ENCODE data around the gene TDRD12.
"Not testable (repeated sequence)": the region's sequence is repeated elsewhere in the genome, so short reads cannot be mapped to it uniquely, and the experiment has no call there.

Gene TDRD12

DNA sequence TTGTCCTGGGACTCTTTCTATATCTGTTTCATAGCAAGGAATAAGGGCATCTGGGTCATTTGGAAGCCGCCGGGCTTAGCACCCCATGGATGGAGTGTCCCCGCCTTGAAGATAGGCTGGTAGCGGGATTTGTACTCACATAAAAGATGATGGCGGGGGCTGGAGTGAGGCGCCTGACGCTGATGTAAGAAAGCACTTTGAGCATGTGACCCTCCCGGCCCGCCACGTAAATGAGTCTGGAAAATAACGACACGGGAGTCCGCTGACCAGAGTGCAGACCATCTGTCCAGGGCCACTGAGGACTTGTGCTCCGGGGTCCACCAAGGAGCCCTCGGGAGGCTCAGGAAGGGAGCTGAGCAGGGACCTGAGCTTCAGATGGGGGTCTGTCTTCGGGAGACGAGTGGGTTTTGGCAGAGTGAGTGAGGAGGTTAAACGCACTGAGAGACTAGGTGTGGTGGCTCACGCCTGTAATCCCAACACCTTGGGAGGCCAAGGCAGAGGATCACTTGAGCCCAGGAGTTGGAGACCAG is 124.2 kb downstream of the TDRD12 start:
- DNase-seq: no peak

DNA sequence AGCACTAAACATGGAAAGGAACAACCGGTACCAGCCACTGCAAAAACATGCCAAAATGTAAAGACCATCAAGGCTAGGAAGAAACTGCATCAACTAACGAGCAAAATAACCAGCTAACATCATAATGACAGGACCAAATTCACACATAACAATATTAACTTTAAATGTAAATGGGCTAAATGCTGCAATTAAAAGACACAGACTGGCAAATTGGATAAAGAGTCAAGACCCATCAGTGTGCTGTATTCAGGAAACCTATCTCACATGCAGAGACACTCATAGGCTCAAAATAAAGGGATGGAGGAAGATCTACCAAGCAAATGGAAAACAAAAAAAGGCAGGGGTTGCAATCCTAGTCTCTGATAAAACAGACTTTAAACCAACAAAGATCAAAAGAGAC is 128.5 kb downstream of the TDRD12 start:
- not testable (repeated sequence) for DNase-seq

DNA sequence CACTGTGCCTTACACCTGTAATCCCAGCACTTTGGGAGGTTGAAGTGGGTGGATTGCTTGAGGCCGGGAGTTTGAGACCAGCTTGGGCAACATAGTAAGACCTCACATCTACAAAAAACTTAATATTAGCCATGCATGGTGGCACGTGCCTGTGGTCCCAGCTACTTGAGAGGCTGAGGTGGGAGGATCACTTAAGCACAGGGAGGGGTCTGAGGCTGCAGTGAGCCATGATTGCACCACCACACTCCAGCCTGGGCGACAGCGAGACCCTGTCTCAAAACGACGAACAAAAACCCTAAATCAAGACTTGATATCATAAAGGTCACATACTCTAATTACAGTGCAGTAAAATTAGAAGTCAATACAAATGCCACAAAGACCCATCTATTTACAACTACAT is 132.6 kb downstream of the TDRD12 start:
- no peak for DNase-seq

DNA sequence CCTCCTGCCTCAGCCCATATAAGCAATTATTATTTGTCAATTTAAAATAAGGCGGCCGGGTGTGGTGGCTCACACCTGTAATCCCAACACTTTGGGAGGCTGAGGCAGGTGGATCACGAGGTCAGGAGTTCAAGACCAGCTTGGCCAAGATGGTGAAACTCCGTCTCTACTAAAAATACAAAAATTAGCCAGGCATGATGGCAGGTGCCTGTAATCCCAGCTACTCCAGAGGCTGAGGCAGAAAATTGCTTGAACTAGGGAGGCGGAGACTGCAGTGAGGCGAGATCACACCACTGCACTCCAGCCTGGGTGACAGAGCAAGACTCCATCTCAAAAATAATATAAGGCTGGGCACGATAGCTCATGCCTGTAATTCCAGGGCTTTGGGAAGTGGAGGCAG is 137.3 kb downstream of the TDRD12 start:
- DNase-seq: not testable (repeated sequence)

DNA sequence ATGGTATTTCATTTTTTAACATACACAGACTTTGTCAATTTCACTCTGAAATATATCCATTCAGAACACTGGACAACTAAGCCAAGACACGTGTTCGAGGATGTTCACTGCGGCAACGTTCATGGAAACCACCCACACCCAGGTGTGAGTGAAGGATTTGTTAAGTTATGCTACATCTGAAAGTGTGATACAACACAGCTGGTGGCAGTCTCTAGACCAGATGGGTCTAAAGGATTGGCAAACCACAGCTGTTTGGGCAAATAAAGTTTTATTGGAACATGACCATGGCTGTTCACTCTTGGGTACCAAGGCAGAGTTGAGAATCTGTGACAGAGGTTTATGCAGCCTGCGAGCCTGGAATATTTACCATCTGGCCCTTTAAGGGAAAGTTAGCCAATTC is 138.0 kb downstream of the TDRD12 start:
- DNase-seq: no peak

DNA sequence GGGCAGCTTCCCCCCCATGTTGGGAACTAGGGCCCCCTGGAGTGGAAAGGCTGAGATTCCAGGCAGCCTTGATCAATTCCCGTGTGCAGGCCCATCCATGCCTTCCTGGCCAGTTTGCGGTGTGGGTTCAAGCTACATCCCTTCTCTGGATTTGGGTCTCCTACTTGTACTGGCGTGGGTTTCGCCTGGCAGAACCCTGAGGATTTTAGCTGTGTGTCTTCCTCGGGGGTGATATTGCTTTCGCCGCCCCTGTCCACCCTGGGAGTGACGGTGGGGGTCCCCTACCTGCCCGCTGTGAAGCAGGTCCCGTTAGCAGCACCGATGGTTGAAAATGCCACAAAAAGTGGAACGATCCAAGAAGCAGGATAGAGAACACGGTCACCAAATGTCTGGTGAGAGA is 138.6 kb downstream of the TDRD12 start:
- no peak for DNase-seq

DNA sequence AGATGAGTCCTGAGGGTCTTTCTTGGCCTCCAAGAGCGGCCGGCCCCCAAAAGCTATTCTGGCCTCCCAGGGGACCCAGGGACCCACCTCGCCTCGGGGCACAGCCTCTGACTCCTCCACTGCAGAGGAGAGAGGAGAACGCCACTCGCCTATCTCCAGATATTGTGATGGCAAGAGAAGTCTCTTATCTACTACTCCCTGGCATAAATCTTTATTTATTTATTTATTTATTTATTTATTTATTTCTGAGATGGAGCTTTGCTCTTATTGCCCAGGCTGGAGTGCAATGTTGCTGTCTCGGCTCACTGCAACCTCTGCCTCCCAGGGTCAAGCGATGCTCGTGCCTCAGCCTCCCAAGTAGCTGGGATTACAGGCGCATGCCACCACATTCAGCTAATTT is 139.0 kb downstream of the TDRD12 start:
- no peak for DNase-seq

DNA sequence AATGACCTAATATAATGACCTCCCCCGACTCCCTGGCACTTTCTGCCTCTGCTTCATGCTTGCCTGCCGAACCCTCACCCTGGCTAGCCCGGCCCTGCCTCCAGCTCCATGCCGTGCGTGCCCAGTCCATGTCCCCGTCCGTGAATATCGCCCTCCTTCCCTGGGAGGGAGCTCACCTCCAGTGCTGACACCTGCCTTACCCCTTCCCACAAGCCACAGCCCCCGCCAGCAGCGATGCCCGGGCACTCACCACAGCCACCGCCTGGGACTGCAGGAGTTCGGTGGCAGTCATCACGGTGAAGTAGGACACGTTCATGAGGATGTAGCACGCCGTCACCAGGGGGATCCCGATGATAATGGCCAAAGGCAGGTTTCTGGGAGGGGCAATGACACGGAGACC is 140.0 kb downstream of the TDRD12 start:
- DNase-seq: no peak

DNA sequence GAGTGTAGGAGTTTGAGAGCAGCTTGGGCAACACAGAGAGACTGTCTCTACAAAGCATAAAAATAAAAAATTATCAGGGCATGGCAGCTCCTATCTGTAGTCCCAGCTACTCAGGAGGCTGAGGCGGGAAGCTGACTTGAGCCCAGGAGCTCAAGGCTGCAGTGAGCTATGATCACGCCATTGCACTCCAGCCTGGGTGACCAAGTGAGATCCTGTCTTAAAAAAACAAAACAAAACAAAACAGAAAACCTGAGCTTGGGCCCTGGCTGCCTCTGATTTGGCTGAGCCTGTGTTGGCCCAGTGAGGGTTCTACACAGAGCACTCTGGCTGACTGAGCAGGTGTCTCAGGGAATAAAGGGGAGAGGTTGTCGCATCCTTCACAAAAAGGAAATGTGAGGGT is 142.0 kb downstream of the TDRD12 start:
- no peak for DNase-seq

DNA sequence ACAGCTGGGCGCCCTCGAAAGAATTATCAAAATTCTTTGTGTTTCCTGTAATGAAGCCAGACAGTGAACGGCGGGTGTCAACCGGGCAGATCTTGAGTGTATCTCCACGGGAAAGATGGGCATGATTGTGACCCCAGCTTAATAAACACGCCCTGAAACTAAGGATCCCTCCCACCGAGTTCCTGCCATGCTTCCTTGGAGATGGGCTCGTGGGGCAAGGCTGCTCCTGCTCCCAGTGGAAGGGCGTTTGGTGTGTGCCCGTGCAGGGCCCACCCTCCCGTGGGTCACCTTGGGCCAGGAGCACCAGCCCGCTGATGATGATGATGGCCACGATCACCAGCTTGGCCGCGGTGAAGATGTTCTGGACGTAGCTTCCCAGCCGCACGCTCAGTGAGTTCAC is 142.6 kb downstream of the TDRD12 start:
- no peak for DNase-seq

DNA sequence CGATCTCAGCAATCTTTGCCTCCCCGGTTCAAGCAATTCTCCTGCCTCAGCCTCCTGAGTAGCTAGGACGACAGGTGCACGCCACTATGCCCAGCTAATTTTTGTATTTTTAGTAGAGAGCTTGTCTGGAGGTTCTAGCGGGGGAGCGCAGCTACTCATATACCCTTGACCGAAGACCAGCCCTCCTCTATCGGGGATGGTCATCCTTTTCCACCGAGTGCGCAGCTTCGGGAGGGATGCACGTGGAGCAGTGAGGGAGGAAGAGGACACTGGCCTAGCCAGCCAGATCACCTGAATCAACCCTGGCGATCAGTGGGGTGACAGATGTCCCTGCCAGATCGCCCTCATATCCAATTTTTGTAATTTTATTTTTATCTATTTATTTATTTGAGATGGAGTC is 143.2 kb downstream of the TDRD12 start:
- DNase-seq: no peak

DNA sequence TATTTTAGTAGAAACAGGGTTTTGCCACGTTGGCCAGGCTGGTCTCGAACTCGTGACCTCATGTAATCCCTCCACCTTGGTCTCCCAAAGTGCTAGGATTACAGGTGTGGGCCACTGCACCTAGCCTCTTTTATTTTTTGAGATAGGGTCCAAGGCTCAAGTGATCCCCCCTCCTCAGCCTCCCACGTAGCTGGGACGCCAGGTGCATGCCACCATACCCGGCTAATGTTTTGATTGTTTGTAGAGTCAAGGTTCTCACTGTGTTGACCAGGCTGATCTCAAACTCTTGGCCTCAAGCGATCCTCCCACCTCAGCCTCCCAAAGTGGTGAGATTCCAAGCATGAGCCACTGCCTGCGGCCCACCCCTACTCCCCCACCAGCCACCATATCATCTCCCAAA is 143.7 kb downstream of the TDRD12 start:
- no peak for DNase-seq

DNA sequence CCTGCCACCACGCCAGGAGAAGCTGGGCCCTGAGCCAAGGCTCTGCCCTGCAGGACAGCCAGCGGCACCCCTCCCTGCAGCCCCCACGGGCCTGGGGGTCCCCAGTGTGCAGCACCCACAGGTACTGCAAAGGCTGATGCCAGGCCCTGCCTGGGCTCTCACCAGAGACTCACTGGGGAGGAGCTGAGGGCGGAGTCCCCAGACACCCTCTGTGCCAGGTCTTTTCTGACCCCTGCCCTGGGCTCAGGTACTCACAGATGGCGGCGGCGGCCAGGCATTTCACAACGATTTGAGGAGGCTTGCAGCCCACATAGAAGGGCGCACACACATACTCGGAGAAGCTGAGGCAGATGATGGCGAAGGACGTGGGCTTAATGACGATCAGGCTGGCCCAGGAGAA is 144.3 kb downstream of the TDRD12 start:
- no peak for DNase-seq

DNA sequence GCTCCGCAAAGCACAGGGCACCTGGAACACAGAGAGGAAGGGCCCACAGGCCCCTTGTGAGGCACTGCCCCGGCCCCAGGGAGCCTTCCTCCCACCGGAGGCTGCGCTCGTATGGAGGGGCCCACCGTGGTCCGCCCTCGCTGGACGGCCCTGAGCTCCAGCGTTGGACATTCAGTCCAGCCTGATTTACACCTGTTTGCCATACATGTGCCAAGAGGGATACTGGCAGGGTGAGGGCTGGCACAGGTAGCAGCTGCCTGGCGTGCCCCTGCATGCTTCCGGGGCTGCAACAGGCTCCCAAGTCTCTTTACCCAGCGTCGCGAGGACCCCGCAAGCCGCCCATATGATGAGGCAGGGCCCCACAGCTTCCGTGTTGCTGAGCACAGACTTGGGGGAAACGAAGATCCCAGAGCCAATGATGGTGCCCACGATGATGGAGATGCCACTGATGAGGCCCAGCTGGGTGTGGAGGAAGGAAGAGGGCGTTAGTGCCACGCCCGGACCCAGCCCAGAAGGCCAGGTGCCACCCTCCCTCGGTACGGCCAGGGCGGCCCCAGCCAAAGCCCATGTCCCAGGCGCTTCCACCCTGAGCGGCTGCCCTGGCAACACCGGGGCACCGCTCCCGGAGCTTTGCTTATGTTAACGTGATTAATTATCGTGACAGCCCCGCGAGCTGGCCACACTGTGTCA is 144.9 kb downstream of the TDRD12 start:
- DNase-seq: no peak

DNA sequence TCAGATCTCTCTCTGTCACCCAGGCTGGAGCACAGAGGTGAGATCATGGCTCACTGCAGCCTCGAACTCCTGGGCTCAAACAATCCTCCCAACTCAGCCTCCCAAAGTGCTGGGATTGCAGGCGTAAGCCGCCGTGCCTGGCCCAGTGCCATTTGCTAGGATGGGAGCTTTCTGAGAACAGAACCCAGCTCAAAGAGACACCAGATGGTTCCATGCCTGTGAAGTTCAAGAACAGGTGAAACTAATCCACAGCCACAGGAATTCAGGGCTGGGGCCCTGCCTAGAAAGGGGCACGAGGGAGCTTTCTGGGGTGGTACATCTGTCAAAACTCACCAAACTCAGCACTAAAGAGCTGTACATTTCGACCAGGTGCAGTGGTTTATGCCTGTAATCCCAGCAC is 145.8 kb downstream of the TDRD12 start:
- no peak for DNase-seq

DNA sequence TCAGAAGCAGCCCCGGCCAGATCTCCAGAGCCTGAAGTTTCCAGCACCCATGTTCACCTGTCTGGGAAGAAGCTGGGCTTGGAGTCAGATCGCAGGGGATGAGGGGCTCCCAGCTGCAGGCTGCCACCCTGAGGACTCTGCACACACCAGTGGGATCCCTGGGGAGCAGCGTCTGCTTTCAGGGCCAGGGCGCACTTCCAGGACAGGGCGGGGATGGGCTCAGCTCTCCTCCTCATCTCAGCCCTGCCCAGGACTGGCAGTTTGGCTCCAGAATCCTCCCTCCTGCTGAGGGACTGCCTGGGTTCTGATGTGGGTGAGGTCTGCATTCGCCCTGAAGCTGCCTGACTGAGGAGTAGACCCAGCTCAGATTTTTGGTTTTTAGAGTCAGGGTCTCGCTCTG is 146.5 kb downstream of the TDRD12 start:
- DNase-seq: no peak

DNA sequence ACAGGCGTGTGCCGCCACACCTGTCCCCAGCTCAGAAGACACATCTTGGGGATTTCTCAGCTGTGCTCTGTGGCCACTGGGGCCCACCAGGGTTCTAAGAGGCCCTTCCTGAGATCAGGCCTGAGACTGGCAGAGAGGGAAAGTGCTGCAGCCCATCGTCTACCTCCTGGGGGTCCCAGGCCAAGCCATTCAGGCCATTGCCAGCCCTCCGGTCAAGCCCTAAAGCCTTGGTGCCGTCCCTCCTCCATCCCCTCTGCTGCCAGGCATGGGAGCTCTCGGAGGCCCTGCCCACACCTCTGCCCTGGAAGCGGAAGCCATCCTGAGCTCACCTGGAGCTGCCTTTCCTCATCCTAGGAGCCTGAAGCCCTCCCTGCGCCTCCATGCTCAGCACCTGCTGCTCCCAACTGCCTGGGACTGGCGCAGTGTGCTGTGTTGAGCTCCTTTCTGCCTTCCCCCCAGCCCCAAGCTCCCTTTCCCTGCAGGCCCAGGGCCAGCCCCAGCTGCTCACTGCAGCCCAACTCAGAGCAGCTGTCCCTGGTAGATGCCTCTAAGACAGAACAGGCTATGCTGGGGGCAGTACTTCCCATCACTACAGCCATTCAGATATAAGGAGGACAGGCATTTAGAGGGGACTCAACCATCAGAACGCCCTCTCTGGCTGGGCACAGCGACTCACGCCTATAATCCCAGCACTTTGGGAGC is 147.1 kb downstream of the TDRD12 start:
- no peak for DNase-seq

DNA sequence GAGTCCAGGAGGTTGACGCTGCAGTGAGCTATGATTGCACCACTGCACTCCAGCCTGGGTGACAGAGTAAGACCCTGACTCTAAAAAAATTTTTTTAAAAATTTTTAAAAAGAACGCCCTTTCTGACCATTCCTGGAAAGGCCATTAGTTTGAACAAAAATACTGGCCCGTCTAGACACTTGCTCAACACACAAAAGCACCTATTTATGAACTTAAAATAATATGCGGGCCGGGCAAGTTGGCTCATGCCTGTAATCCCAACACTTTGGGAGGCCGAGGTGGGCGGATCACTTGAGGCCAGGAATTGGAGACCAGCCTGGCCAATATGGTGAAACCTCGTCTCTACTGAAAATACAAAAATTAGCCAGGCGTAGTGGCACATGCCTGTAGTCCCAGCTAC is 147.9 kb downstream of the TDRD12 start:
- not testable (repeated sequence) for DNase-seq

DNA sequence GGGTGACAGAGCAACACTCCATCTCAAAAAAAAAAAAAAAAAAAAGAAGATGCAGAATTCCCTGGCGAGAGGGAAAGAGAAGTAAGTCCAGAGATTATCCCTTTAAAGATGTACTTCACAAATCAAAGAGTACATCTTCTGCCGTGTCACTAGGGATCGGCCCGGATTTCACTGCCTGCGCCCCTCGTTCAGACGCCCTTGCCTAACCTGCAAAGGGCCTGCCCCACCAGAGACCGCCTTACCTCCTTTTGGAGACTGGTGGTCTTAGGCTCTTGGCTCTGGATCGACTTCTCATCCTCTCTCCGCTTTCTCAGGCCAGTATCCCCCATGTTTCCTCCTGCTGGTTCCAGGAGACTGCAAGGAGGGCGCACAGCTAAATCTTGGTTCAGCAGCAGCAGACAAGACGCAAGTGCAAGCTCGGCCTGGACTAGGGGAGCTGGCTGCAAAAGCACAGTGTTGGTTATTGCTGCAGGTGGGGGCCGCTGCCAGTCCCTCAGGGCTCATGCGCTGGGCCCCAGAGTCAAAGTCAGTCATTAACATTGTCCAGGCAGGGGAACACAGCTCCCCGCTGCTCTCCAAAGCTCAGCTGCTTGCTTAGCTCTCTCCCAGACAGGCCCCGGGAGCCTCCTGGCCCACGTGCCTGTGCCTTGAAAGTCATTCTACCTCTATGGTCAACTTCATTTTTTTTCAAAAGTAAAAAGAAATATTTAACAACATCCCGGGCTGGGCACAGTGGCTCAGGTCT is 148.8 kb downstream of the TDRD12 start:
- DNase-seq: no peak

DNA sequence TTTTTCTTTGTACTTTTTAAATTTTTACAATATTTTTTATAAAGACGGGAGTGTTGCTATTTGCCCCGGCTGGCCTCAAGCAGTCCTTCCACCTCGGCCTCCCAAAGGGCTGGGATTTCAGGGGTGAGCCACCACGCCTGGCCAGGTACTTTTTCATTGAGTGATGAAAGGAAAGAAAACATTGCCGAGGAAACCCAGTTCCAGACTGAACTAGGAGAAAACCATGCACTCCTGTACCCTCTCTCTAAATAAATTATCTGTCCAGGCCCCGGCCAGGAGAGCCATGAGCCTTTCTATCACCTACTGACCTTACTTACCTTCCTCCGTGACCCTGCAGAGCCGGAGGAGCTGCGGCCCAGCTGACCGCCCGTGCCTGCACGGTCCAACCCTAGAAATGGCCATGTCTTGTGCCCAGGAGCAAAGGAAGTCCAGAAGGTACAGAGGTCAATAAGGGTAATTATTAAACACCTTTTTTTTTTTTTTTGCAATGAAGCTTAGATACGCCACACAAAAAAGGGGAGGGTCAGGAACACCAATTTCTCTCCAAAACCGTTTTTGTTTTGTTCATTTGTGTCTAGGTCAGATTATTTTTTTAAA is 149.9 kb downstream of the TDRD12 start, which contains the start of gene SLC7A9:
Gene SLC7A9, minus strand, starts transcription at position 399 of the 597 bp plus-strand sequence. CDS start 1,233 bp downstream, outside the sequence.
- DNase-seq: no peak

DNA sequence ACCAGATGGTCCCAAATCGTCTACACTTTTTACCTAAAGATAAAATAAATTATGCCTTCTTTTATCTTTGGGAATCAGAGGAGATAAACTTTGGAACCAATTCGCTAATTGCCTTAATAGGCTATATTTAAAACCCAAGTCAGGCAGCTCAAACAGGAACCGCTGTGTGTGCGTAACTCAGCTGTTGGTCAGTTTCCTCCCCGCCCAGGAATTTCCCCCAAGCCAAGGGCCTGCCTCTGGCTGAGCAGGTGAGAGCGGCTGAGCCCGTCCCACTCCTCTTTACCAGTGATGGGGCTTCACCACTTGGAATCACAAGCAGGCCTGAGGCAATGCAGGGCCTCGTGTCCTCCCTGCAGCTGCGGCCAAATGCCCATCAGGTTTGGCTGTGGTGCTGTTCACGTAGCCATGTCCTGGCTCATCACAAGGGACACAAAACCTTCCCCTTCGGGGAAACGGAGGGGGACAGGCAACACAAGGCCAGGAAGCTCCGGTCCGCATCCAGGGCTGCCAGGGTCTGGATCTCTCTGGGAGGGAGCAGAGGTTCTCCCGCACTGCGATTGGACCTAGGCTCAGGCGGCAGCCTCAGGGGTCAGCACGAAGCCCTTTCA is 150.5 kb downstream of the TDRD12 start:
- DNase-seq: no peak

DNA sequence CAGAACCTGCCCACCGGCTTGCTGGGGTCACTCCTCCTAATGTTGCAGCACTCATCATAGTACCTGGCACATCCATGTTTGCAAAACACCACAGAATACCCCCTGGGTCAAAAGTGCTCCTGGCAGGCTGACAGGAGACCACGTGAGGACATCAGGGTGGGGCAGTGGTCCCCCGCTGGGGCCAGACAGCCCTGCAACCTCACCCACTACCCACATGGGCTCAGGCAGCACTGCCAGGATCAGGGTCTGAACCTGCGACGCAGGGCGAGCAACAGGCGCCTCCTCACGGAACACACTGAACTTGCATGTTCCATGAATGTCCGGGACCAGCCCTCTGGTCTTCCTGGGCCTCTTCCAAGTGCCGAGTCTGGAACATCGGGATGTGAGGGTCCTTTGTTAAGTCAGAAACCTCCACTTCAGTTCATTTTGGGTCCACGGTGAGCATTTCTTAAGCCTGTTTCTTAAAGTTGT is 151.4 kb downstream of the TDRD12 start:
- DNase-seq: no peak

DNA sequence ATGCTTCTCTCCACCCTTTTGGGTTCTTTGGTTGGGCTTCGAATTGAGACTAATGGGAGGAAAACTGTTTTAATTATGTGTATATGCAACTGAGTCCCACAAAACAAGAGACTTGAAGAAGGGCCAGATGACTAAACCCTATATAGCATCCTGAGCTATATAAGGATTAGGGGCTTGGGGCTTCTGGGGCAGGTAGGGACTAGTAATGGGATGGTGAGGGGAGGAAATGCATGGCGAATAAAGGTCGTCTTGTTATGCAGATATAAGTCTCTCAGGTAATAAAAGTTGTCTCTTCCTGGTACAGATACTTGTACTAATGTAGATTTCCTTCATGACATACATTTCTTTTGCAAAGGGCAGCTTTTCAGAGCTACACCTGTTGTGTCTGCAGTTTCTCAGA is 152.8 kb downstream of the TDRD12 start:
- no peak for DNase-seq
